ENCODE results near the gene JCAD.
"Not testable (repeated sequence)": the region's sequence is repeated elsewhere in the genome, so short reads cannot be mapped to it uniquely, and the experiment has no call there.

The JCAD gene

GRCh38 chr10:30059209-30060107, at the start of gene JCAD:
Gene JCAD, minus strand, starts transcription at chr10:30059586. Its CDS starts 11,774 bp downstream, at chr10:30047812.
- DNase-seq = no peak

GRCh38 chr10:30106987-30107386, 47.6 kb upstream of the JCAD start:
- no peak for DNase-seq

GRCh38 chr10:30103595-30104320, 44.4 kb upstream of the JCAD start:
- no peak for DNase-seq

GRCh38 chr10:30099706-30100105, 40.3 kb upstream of the JCAD start:
- DNase-seq = not testable (repeated sequence)

- DNase-seq = no peak
These were observed 39.7 kb upstream of the JCAD start for GRCh38 chr10:30099101-30099500.

GRCh38 chr10:30098629-30099028, 39.2 kb upstream of the JCAD start:
- DNase-seq = no peak

GRCh38 chr10:30096564-30096963, 37.2 kb upstream of the JCAD start:
- DNase-seq = no peak

GRCh38 chr10:30095631-30096422, 36.4 kb upstream of the JCAD start:
- DNase-seq = no peak

- DNase-seq = no peak
These were observed 35.2 kb upstream of the JCAD start for GRCh38 chr10:30094601-30095000.

- DNase-seq = no peak
These were observed 34.0 kb upstream of the JCAD start for GRCh38 chr10:30093303-30093950.

GRCh38 chr10:30092151-30092790, 32.9 kb upstream of the JCAD start:
- DNase-seq = no peak

- DNase-seq = no peak
These were observed 31.8 kb upstream of the JCAD start for GRCh38 chr10:30091136-30091535.

- no peak for DNase-seq
These were observed 28.8 kb upstream of the JCAD start for GRCh38 chr10:30088178-30088577.

- no peak for DNase-seq
These were observed 24.5 kb upstream of the JCAD start for GRCh38 chr10:30083934-30084333.

GRCh38 chr10:30081182-30081581, 21.8 kb upstream of the JCAD start:
- DNase-seq = no peak

GRCh38 chr10:30080161-30080560, 20.8 kb upstream of the JCAD start:
- no peak for DNase-seq

- DNase-seq = no peak
These were observed 20.0 kb upstream of the JCAD start for GRCh38 chr10:30079408-30079807.

- DNase-seq = no peak
These were observed 16.1 kb upstream of the JCAD start for GRCh38 chr10:30075481-30075880.

GRCh38 chr10:30074933-30075332, 15.5 kb upstream of the JCAD start:
- no peak for DNase-seq

- no peak for DNase-seq
These were observed 14.7 kb upstream of the JCAD start for GRCh38 chr10:30074090-30074489.

- no peak for DNase-seq
These were observed 14.3 kb upstream of the JCAD start for GRCh38 chr10:30073767-30074060.

GRCh38 chr10:30073045-30073766, 13.8 kb upstream of the JCAD start:
- DNase-seq = no peak
